ENCODE results near the gene UBE2E1.
"Not testable (repeated sequence)": the region's sequence is repeated elsewhere in the genome, so short reads cannot be mapped to it uniquely, and the experiment has no call there.

UBE2E1 gene

DNA sequence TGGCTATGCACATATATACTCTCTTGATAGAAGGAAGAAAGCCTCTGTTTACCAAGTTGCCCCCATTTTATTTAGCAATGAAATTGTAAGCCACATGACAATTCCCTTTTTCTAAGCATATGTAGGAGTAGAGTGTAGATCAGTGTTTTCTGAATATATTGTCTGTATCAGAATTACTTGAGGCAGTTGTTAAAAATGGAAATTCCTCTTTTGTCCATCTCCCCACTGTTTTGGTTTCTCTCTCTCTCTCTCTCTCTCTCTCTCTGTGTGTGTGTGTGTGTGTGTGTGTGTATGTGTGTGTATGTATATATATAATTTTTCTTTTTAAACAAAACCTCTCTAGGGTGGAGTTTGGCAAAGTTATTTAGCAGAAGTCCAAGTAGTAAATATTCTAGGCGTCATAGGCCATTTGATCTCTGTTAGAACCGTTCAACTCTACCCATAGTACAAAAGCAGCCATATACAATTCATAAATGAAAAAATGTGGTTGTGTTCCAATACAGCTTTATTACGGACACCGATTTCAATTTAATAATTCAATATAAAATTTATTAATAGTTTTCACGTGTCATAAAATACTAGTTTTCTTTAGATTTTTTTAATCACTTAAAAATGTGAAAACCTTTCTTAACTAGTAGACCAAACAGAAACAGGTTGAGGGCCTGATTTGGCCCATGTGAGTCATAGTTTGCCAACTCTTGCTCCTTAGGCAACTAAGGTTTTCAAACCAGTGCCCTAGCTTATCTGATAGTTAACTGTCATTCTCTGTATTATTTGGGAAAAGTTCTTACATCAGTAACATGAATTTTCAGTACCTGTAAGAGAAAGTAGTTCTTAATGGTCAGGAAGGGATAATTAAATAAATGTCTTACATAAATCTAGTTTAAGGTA, 39.8 kb downstream of the UBE2E1 start:
- no peak for DNase-seq (ENCODE audit: low read depth in 2 of 2)

DNA sequence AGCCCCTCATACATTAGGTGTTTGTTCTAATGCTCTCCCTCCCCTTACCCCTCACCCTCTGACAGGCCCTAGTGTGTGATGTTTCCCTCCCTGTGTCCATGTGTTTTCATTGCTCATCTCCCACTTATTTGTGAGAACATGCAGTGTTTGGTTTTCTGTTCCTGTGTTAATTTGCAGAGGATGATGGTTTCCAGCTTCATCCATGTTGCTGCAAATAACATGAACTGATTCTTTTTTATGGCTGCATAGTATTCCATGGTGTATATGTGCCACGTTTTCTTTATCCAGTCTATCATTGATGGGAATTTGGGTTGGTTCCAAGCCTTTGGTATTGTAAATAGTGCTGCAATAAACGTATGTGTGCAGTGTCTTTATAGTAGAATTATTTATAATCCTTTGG, 43.7 kb downstream of the UBE2E1 start:
- not testable (repeated sequence) for DNase-seq (ENCODE audit: low read depth in 2 of 2)

DNA sequence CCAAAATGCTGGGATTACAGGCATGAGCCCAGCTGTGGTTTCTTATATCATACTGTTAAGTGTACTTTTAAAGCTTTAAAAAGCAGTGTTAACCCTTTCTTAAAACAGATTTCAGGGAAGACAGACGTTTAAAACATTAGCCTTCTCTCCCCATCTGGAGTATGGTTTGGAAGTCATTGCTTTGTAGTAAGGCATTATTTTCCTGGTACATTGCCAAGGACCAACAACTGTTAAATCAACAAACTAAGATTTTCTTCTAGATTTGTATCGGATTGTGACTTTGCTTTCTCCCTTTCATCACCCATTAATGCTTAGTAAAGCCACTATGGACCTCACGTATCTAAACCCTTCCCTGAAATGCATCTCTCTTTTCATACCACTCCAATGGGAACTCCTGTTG, 50.5 kb downstream of the UBE2E1 start:
- DNase-seq (ENCODE audit: low read depth in 2 of 2): no peak

GRCh38 chr3:23859012-23859743, 53.4 kb downstream of the UBE2E1 start:
- DNase-seq (ENCODE audit: low read depth in 2 of 2): no peak

DNA sequence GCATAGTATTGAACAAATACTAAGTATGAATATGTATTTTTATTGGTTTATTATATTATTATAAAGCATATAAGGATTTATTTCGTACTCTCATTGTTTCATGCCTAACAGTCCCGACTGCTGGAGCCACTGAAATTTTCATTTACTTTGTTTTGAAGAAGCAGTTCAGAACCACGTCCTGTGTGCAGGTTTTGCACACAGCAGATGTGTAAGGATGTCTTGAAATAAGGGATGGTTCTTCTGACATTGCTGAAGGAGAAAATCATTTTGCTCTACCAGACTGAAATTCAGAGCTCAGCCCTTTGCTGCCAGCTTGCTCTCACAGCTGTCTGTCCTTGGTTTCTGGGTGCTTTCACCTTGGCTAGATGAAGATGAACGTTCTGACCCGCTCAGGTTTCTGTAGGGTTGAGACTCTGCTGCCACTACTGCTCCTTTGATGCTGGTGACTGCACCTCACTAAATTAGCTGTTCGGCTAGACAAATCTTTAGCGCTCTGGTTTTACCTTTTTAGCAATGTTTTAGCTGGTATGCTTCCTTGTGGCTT, 54.2 kb downstream of the UBE2E1 start:
- no peak for DNase-seq (ENCODE audit: low read depth in 2 of 2)

DNA sequence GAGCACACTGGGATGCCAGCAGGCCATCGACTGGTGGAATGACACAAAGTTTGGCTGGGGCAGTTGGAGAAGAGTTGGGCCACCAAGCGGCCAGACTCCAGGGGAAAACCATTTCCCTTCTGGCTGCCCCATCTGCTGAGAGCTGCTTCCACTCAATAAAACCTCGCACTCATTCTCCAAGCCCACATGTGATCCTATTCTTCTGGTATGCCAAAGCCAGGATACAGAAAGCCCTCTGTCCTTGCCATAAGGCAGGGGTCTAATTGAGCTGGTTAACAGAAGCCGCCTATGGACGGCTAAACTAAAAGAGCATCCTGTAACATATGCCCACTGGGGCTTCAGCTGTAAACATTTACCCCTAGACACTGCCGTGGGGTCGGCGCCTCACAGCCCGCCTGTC, 55.9 kb downstream of the UBE2E1 start:
- no peak for DNase-seq (ENCODE audit: low read depth in 2 of 2)

- DNase-seq (ENCODE audit: low read depth in 2 of 2): no peak
Measured at GRCh38 chr3:23863060-23863459, 57.3 kb downstream of the UBE2E1 start.

GRCh38 chr3:23864931-23865330, 59.2 kb downstream of the UBE2E1 start:
- no peak for DNase-seq (ENCODE audit: low read depth in 2 of 2)

DNA sequence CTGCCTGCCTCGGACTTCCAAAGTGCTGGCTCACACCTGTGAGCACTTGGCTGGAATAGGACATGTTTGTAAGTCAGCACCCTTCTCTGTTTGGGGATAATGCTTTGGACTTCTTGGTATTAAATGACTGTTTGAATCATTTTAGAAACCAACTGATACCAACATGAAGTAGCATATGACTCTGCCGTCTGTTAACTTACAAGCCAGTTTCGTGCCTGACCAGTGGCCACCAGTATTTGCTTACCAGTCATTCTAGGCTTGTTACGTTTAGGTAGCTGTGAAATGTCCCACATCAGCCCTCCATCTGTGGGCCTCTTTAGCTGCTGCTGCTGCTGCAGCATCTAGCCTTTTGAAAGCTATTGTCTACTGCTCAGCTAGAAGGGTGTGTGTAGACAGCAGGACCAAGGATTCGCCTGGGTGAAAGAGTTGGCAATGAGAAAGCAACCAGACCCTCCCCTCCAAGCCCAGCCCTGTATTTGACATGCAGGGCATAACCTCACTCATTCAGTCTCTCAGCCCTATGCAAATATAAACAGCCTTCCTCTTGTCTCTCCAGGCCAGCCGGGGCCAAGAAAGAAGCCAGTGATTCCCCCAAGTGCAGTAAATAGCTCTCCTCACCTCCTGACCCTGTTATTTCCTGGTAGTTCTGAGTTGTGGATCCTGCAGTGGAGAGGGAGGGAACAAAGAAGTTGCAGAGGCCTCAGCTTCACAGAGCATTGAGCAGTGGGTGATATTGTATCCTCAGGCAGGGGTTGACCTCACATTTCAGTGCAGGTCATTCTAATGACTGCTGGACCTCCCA, 60.0 kb downstream of the UBE2E1 start:
- DNase-seq (ENCODE audit: low read depth in 2 of 2): no peak

DNA sequence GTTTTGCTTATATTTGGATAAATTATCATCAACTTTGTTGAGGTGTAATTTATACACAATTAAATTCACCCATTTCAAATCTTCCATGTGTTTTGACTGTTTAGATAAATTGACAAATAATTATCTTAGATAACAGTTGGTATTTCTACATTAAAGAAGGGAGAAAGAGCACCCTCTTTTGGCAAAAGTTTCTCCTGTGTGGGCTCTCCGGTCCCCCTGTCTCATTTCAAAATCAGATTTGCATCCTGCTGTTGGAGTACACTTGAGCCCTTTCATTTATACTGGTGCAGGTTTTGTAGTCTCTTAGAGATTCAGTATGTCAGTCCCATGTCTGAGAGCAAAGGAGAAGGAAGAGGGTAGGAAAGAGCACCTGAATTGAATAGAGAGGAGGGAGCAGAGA, 61.6 kb downstream of the UBE2E1 start:
- DNase-seq (ENCODE audit: low read depth in 2 of 2): no peak

- DNase-seq (ENCODE audit: low read depth in 2 of 2): no peak
Measured at GRCh38 chr3:23867838-23868237, 62.1 kb downstream of the UBE2E1 start.

GRCh38 chr3:23869977-23870662, 64.4 kb downstream of the UBE2E1 start:
- DNase-seq (ENCODE audit: low read depth in 2 of 2): no peak

GRCh38 chr3:23870663-23871043, 64.9 kb downstream of the UBE2E1 start:
- DNase-seq (ENCODE audit: low read depth in 2 of 2): not testable (repeated sequence)

DNA sequence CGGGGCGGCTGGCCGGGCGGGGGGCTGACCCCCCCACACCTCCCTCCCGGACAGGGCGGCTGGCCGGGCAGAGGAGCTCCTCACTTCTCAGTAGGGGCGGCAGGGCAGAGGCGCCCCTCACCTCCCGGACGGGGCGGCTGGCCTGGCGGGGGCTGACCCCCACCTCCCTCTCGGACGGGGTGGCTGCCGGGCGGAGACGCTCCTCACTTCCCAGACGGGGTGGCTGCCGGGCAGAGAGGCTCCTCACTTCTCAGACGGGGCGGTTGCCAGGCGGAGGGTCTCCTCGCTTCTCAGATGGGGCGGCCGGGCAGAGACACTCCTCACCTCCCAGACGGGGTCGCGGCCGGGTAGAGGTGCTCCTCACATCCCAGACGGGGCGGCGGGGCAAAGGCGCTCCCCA, 65.6 kb downstream of the UBE2E1 start:
- DNase-seq (ENCODE audit: low read depth in 2 of 2): not testable (repeated sequence)

DNA sequence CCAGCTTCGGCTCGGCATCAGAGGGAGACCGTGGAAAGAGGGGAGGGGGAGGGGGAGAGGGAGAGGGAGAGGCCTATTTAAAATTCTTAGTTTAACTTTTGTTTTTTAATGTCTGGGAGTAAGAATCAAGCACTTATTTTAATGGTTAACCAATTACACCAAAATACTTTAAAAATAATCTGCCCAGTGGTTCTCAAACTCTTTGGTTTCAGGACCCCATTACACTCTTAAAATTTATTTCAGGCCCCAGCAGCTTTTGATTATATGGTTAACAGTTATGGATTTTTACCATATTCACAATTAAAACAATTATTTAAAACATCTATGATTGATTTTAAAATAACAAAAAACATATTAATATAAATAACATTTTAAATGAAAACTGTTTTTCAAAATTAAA, 66.6 kb downstream of the UBE2E1 start:
- DNase-seq (ENCODE audit: low read depth in 2 of 2): no peak

GRCh38 chr3:23873941-23874340, 68.2 kb downstream of the UBE2E1 start:
- DNase-seq (ENCODE audit: low read depth in 2 of 2): no peak

- DNase-seq (ENCODE audit: low read depth in 2 of 2): no peak
Measured at GRCh38 chr3:23874359-23875112, 68.8 kb downstream of the UBE2E1 start.

GRCh38 chr3:23875113-23875725, 69.5 kb downstream of the UBE2E1 start:
- no peak for DNase-seq (ENCODE audit: low read depth in 2 of 2)

GRCh38 chr3:23876923-23877322, 71.2 kb downstream of the UBE2E1 start:
- no peak for DNase-seq (ENCODE audit: low read depth in 2 of 2)

DNA sequence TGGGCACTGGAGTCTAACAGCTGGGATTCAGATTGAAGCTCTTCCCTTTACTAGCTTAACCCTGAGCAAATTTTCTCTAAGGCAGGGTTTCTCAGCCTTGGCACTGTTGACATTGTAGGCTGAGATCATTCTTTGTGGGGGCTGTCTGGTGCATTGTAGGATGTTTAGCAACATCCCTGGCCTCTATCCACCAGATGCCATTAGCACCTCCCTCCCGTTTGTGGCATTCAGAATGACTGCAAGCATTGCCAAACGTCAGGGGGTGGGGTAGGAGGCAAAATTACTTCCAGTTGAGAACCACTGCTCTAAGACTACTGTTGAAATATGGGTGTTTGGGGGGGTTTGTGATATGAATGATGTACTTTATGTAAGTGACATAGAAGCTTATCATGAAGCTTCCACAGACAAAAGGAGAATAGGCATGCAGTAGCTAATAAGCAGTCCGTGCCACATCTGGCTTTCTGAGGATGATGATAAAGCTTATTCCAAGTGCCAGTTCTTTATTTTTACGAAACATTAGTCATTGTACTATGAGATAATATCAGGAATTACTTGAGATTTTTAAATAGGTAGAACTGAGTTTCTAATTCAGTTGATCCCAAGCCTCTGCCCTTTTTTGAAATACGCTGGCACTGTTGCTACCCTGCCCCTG, 71.7 kb downstream of the UBE2E1 start:
- DNase-seq (ENCODE audit: low read depth in 2 of 2): no peak

All from stimulated activated CD4-positive, alpha-beta T cell treated with anti-CD3 and anti-CD28 coated beads, Interleukin-1b, Interleukin-23, amount 100 ng/mL, for 1 hour (primary cell).